HG03196 (cell line): ENCODE data around the gene HOXC10.

Experiments used
- ATAC-seq: cut with Tn5 transposase; IDR thresholded peaks from one replicate; pipeline ENCODE4 v1.9.1; 2021; ENCODE audit not compliant: unreplicated experiment

HOXC10 gene

GRCh38 chr12:54001283-54002187, 16.6 kb downstream of the HOXC10 start:
- no peak for ATAC-seq

DNA sequence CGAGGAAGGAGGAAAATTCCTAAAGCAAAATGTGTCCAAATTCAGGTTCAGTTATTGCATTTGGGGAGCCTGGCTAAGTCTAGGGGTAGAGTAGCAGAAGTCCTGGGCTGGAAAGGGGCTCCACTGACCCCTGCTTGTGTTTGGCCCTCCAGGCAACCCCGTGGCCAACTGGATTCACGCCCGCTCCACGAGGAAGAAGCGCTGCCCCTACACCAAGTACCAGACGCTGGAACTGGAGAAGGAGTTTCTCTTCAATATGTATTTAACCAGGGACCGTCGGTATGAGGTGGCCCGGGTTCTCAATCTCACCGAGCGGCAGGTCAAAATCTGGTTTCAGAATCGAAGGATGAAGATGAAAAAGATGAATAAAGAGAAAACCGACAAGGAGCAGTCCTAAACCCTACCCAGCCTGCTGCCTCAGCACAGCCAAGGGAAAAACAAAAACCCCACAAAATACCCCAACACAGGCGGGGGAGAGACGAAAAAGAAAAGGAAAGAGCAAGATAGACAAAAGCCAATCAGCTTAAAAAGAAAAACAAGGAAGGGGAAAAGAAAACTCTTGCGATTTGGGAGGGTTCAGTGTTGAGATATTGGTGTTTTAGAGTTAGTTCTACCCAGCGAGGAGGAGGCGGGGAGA, 17.4 kb downstream of the HOXC10 start:
- no peak for ATAC-seq

GRCh38 chr12:54002915-54003389, 18.0 kb downstream of the HOXC10 start:
- no peak for ATAC-seq

- ATAC-seq: no peak
These were observed 18.7 kb downstream of the HOXC10 start for GRCh38 chr12:54003625-54004024.

- no peak for ATAC-seq
These were observed 19.3 kb downstream of the HOXC10 start for GRCh38 chr12:54004063-54004840.

- ATAC-seq: no peak
These were observed 20.0 kb downstream of the HOXC10 start for GRCh38 chr12:54004841-54005530.

DNA sequence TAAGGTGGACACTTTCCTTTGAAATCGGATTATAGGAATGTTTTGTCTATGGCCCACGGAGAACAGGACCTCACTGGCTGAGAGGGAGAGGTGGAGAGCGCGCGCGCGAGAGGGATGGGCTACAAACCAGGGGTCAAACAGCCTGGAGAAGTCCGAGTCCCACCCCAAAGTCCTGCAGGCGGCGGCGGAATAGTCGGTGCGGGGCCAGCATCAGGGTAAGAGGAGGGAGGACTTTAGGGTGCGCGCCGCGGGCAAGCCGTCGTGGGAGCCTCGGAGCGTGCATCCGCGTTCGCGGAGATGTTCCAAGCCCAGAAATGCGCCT, 20.5 kb downstream of the HOXC10 start:
- no peak for ATAC-seq

DNA sequence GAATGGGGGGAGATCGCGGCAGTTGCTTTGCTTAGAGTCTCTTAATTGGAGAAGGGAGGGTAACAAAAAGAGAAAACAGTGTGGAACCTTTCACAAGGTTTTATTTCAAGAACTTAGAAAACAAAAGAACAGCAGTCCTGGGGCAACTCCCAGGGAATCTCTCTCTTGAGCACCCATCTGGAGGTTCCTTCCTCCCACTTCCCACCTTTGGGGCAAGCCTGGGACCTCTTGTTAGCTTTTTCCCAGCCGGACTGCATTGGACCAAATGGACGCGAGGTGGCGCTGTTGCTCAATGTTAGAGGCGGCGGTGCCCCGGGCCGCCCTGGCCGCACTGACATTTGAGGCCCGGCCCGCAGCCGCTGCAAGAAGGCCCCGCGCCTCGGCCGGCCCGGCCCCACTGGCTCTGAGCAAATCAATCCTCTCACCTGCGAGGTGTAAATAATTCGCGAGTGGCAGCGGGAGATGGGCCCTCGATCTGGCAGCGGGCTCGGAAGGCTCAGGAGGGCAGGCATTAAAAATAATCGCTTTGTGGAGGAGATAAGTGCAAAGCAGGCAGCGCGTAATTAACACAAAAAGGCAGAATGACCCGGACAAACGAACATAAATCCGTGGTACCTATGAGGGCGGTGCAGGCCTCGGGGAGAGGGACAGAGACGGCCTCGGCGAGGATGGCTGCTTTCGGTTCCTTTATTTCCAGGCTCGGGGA, 21.1 kb downstream of the HOXC10 start:
- ATAC-seq: no peak

DNA sequence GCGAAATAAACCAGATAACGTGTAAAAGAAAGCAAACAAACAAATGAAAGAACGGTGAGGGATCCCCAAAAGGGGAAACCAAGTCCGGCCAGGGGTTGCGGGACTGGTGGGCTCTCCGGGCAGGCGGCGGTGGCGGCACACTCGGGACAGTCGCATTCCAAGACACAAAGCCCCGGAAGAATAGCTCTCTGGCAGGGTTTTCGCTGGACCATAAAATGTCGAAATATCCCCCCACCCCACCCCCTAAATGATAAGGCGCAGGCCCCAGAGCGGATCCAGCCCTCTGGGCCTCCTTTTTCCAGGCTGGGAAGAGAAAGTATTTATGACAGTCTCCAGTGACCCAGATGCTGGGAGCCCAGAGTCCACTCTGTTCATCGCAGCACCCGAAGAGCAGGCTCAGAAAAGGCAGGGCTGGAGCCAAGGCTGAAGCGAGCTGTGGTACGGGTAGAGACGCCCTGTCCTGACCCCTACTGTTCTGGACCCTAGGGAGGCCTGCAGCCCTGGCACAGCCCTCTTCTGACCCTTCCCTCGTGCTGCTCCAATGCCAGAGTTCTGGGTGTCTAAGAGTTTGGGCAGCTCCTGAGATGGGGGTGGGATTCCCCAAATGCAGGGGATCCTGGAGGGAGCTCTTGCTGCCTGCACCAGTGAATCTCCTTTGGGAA, 21.7 kb downstream of the HOXC10 start:
- no peak for ATAC-seq

DNA sequence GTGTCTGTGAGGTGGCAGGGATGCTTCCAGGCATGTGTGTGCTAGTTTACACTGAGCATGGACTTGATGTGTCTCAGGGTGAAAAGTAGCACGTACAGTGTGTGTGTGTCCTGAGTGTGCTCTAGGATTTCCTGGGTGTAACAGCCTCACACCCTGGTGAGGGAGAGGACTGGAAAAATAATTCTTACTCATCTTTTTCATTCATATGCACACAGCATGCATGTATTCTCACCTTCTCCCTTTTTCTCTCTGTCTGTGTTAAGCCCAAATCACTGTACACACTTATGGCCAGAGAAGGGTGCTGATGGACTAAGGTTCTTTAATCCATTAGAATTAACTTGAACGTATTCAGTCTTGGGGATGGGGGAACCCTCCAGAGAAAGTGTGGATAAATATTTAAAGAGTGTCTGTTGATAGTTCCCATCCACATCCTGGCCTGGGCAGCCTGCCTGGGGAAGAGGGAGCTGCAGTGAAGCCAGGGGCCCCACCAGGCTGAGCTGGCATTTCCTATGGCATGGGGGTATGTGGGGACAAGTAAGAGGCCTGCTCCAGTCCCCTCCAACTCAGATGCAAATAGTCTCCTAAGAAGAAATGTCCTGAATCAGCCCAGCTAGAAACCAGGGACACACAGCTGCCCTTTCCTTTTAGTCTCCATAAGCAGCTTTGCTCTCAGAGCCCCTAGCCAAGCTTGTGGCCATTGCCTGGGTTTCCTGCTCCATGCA, 22.8 kb downstream of the HOXC10 start:
- no peak for ATAC-seq

DNA sequence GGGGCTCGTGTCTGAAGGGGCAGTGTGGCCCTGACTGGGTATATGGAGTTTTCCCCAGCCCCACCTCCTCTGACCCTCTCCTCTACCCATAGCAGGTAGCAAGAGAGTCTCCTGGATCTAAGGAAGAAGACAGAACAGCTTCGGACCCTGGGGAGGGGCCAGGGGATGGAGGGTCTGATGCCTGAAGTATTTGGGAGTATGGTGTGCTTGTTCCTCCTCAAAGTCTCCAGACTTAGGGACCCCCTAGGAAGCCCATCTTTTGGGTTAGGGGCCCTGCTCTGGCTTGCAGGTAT, 23.3 kb downstream of the HOXC10 start:
- no peak for ATAC-seq

DNA sequence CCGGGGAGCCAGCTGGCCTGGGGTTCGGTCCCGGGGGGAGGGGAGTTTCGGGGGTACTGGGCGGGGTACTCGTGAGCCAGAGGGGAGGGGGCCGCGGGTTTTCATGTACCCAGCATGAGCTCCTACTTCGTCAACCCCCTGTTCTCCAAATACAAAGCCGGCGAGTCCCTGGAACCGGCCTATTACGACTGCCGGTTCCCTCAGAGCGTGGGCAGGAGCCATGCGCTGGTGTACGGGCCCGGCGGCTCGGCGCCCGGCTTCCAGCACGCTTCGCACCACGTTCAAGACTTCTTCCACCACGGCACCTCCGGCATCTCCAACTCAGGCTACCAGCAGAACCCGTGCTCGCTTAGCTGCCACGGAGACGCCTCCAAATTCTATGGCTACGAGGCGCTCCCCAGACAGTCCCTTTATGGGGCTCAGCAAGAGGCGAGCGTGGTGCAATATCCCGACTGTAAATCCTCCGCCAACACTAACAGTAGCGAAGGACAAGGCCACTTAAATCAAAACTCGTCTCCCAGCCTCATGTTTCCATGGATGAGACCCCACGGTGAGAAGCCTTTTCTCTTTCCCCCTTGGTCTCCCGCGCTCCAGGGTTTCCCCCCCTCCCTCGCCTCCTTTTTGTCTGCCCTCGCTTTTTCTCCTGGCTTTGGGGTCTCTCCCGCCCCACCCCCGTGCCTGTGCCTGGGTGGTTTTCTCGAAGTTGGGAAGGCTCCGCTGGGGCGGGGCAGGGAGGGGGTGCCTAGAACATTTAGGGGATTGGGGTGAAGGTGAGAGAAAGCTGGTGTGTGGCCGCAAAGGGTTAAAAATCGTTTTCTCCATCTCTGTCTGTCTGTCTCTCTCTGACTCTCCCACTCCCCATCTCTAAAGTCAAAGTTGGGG, 24.5 kb downstream of the HOXC10 start:
- no peak for ATAC-seq

GRCh38 chr12:54010053-54010971, 25.4 kb downstream of the HOXC10 start:
- no peak for ATAC-seq

DNA sequence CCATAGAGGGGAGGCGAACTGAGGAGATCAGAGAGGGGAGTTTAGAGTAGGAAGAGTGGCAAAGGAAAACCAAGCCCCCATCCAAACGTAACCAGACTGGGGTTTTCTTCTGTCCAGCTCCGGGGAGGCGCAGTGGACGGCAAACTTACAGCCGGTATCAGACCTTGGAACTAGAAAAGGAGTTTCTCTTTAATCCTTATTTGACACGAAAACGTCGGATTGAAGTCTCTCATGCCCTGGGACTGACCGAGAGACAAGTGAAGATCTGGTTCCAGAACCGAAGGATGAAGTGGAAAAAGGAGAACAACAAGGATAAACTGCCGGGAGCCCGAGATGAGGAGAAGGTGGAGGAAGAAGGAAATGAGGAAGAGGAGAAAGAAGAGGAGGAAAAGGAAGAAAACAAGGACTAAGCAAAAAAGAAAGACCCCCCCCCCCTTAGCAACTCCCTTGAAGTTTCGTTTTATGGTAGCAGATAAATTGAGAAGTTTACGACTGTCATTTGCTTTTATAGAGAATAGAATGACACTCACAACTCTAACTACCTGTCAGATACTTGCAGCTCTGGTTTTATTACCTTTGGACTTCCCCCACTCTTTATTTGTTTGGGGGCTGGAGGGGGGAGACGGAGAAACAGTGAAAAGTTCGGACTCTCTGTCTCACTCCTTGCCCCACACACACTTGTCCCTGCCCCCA, 26.2 kb downstream of the HOXC10 start:
- no peak for ATAC-seq

DNA sequence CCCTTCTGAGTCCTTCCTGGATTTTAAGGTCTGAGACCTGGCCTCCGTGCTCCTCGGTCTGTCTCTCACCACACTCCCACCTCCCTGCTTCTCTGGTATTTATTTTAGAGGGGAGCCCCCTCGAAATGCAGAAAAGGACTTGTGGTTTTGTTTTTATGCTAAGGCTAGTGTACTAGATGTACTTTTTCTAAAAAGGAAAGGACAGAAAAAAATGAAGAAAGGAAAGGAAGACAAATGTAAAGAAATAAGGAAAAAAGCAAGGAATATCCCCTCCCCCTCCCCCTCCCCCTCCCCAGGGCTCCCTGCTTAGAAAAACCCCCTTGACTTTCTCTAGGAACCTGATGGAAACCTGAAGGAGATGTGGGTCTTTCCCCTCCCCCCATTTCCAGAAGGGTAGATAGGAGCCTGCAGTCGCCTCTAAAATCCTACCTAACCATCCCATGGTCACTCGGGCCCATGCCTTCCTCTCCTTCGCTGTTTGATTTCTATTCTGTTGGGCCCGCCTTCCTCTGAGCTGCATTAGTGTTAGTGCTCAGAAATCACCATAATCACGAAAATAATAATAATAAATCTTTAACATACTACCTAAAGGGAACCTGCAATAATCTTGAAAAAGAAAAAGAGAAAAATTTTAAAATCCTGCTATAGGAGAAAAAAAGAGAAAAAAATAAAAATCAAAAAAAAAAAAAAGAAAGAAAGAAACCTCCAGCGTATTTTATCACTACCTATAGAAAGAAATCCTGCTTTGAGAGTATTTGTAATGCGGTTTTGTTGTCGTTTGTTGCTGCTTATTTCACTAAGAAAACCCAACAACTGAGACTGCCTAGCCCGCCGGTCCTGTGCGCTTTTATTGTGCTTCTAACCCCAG, 27.0 kb downstream of the HOXC10 start:
- ATAC-seq: no peak
